Panc1 (cell line): ENCODE measurements around the gene DNAJC13. TPM values are rescaled to one million over a fixed set of nuclear protein-coding genes. Genes with fewer than 3 reads are reported as not detected.

Experiments
- ATAC-seq: fragments of 200-7000 bp; cut with Tn5 transposase; 2 replicates; pipeline ENCODE4 v1.9.1; 2020; ENCODE audit warnings: mild to moderate bottlenecking, moderate library complexity
- BruUV-seq: library from RNA; stranded (reverse); fragments of 400-500 nt; replicated peaks from 2 replicates; lab custom pipeline; 2021; lab: Mats Ljungman, UMichigan
- CTCF ChIA-PET: fragments of 300-600 bp; sonication (Branson Sonifier 250); formaldehyde crosslinking; loops from one replicate; lab custom pipeline; 2022; ENCODE audit warnings: antibody characterized with exemption; lab: Charles Lee
- POLR2A ChIA-PET: fragments of 300-600 bp; sonication (Branson Sonifier 250); formaldehyde crosslinking; loops from one replicate; lab custom pipeline; 2022; ENCODE audit warnings: antibody characterized with exemption; lab: Charles Lee
- DNase-seq: peaks from one replicate; pipeline ENCODE4 v3.0.0-alpha.2; 2010; ENCODE audit warnings: low read depth, low spot score
- H3K27ac ChIP-seq: 2 replicates; pipeline ENCODE4 v1.5.1; 2011; ENCODE audit warnings: mild to moderate bottlenecking, low read length, inconsistent platforms
- H3K27me3 ChIP-seq: fragments of 200-500 bp; sonication (Bioruptor generic); 2 replicates; pipeline ENCODE4 v1.6.0; 2014; ENCODE audit warnings: low read length, inconsistent platforms; ENCODE audit not compliant: control insufficient read depth, insufficient read depth
- H3K36me3 ChIP-seq: fragments of 200-500 bp; sonication (Bioruptor generic); 2 replicates; pipeline ENCODE4 v1.5.1; 2014; ENCODE audit warnings: inconsistent platforms, mild to moderate bottlenecking, low read length, moderate library complexity; ENCODE audit not compliant: control insufficient read depth, insufficient read depth
- H3K4me1 ChIP-seq: 2 replicates; pipeline ENCODE4 v1.5.1; 2011; ENCODE audit warnings: inconsistent platforms, mild to moderate bottlenecking, low read length, moderate library complexity; ENCODE audit not compliant: control insufficient read depth, insufficient read depth
- H3K4me3 ChIP-seq, 2 experiments: 2 replicates each; pipeline ENCODE4 v1.5.1; 2011 to 2012; ENCODE audit warnings: low read depth in 2 of 2, low read length in 2 of 2, mild to moderate bottlenecking in 2 of 2, inconsistent platforms in 1 of 2, moderate library complexity in 1 of 2
- H3K9me3 ChIP-seq: fragments of 200-500 bp; sonication (Bioruptor generic); 2 replicates; pipeline ENCODE4 v1.5.1; 2014; ENCODE audit warnings: low read depth, mild to moderate bottlenecking, inconsistent platforms, low read length, moderate library complexity; ENCODE audit not compliant: control insufficient read depth, insufficient read depth
- CTCF ChIP-seq: fragments of 450-650 bp; IDR thresholded peaks from 2 replicates; pipeline ENCODE4 v1.5.1; 2017; ENCODE audit warnings: mild to moderate bottlenecking
- POLR2AphosphoS5 ChIP-seq: IDR thresholded peaks from 2 replicates; pipeline ENCODE4 v1.6.1; 2012; ENCODE audit warnings: mild to moderate bottlenecking, low read depth, low read length, moderate library complexity
- REST ChIP-seq, 2 experiments: IDR thresholded peaks; 2 replicates each; pipeline ENCODE4 v1.6.1; 2011 to 2012; ENCODE audit warnings: low read depth in 2 of 2, control low read depth in 1 of 2, low read length in 1 of 2, mild to moderate bottlenecking in 1 of 2, moderate library complexity in 1 of 2; ENCODE audit not compliant: insufficient read depth in 1 of 2
- SIN3A ChIP-seq: IDR thresholded peaks from 2 replicates; pipeline ENCODE4 v1.6.1; 2012; ENCODE audit warnings: low read depth, mild to moderate bottlenecking, low read length, moderate library complexity, borderline replicate concordance; ENCODE audit not compliant: insufficient read depth
- TCF7L2 ChIP-seq: IDR thresholded peaks from 2 replicates; pipeline ENCODE4 v1.6.1; 2011; ENCODE audit warnings: mild to moderate bottlenecking, low read depth, low read length, inconsistent platforms
- in situ Hi-C: cut with HindIII; loops from 2 replicates; pipeline ENCODE4 v1.10.0; 2016; ENCODE audit warnings: low sequenced_read_pairs, low pct_unique_long_range_greater_than_20kb
- intact Hi-C: fragments of 100-400 bp; cut with micrococcal nuclease; formaldehyde crosslinking; loops from one replicate; pipeline ENCODE4 v1.10.0; 2022; ENCODE audit not compliant: unreplicated experiment
- total RNA-seq: library from RNA; stranded (reverse); gene quantifications from one replicate; pipeline ENCODE4 v1.2.1, GENCODE V29; 2021; ENCODE audit not compliant: unreplicated experiment

DNAJC13 gene
- total RNA-seq, 1 experiment from 2014 or later, result 54.2 TPM

GRCh38 chr3:132561003-132561402, 143.7 kb downstream of the DNAJC13 start:
- DNase-seq (no peak), ATAC-seq (no peak)
- Histone ChIP-seq H3K4me3 (no peak overlapping the region), H3K9me3 (no peaks in the 10 kb centered on the region), H3K27ac (no peak overlapping the region), H3K4me1 (no peaks in the 10 kb centered on the region), H3K27me3 (no peaks in the 10 kb centered on the region), H3K36me3 (no peaks in the 10 kb centered on the region)
- ChIA-PET POLR2A (no interaction called here), CTCF (no interaction called here)
- in situ Hi-C loops (no loop called here), intact Hi-C loops (no loop called here)
- BruUV-seq, result no TSS peak
- no peak for TF ChIP-seq REST (IDR thresholded peaks at IDR 0.05; ENCODE audit: insufficient read depth in 1 of 2, low read depth in 2 of 2, low read length in 1 of 2)
- TF ChIP-seq TCF7L2, result no peak

- Histone ChIP-seq H3K9me3 (no peaks in the 10 kb centered on the region), H3K27ac (no peak overlapping the region), H3K27me3 (no peaks in the 10 kb centered on the region), H3K36me3 (no peaks in the 10 kb centered on the region), H3K4me1 (no peaks in the 10 kb centered on the region), H3K4me3 (no peak overlapping the region)
- DNase-seq (no peak), ATAC-seq (no peak)
- TF ChIP-seq REST (IDR thresholded peaks at IDR 0.05; ENCODE audit: insufficient read depth in 1 of 2, low read depth in 2 of 2, low read length in 1 of 2) (no peak), POLR2AphosphoS5 (no peak), CTCF (no peak), SIN3A (no peak), TCF7L2 (no peak)
- intact Hi-C loops, result no loop called here
- in situ Hi-C loops, result no loop called here
- ChIA-PET POLR2A (no interaction called here), CTCF (no interaction called here)
- BruUV-seq, result no TSS peak
Measured at GRCh38 chr3:132563420-132564069, 146.2 kb downstream of the DNAJC13 start.
